ENCODE results near the gene PRR3.

DNA sequence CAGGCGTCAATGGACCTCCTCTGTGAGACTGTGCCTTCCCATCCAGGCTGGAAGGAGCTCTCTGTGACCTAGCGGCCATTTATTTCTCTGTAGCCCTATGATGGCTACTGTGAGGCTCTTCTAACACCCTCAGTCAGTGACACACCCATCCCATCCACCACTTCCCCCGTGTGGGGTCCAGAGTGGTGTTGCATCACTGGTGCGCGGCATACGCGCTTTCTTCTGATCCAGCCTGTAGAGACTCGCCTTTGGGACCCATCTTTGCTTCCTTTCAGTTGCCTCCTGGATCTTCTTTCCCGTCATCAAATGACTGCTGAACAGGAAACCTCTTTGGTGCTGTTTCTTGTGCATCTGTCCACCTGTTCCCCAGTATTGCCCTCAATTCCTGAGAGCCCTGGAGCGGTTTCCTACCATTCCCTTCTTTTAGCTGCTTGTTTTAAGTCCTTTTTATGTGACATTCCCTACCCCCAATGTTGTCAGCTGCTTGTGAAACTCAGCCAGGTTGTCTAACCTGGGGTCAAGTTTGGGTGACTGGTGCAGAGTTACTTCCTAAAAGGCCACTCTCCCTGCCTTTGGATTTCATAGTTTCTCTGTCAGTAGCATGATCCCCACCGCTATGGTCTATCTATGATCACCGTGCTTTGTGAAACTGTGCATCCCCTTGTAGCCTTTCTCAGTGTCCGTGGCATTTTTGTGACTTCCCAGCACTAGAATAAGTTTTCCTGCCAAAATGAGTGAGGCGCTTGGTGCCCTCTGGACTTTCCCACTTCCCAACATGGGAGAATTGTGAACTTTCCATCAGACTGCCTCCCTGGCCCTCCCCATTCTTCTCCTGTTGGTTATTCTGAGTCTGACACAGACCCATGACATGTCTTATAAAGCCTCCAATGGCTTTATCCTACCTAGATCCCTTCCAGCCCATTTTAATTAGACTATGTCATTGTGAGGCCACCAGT, 5.7 kb downstream of the PRR3 start:
- TF ChIP-seq, protein P1, sequence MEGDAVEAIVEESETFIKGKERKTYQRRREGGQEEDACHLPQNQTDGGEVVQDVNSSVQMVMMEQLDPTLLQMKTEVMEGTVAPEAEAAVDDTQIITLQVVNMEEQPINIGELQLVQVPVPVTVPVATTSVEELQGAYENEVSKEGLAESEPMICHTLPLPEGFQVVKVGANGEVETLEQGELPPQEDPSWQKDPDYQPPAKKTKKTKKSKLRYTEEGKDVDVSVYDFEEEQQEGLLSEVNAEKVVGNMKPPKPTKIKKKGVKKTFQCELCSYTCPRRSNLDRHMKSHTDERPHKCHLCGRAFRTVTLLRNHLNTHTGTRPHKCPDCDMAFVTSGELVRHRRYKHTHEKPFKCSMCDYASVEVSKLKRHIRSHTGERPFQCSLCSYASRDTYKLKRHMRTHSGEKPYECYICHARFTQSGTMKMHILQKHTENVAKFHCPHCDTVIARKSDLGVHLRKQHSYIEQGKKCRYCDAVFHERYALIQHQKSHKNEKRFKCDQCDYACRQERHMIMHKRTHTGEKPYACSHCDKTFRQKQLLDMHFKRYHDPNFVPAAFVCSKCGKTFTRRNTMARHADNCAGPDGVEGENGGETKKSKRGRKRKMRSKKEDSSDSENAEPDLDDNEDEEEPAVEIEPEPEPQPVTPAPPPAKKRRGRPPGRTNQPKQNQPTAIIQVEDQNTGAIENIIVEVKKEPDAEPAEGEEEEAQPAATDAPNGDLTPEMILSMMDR (IDR thresholded peaks at IDR 0.05; ENCODE audit: low read depth, low read length, poor library complexity, severe bottlenecking) = no peak
- no peak for TF ChIP-seq EZH2phosphoT487 (IDR thresholded peaks at IDR 0.05; ENCODE audit: borderline replicate concordance, low read length)
